Tibial nerve (tissue), 4 donors: ENCODE results near the gene BCL2. TPM values are rescaled to one million over a fixed set of nuclear protein-coding genes. Genes with fewer than 3 reads are reported as not detected.
A peak's percentile ranks its signal among the peaks of the same experiment; 100 is the strongest.

Experiments
- DNase-seq, 2 donors: peaks; one replicate each; pipeline ENCODE4 v3.0.0-alpha.2; 2019; ENCODE audit warnings: low spot score in 2 of 2
- H3K27ac ChIP-seq, 4 donors: fragments of 200-600 bp; sonication (generic) in 3 of 4; one replicate each; pipeline ENCODE4 v1.5.1; 2017 to 2019; ENCODE audit warnings: mild to moderate bottlenecking in 1 of 4
- H3K27me3 ChIP-seq, 2 donors: fragments of 200-600 bp; sonication (generic) in 1 of 2; one replicate each; pipeline versions ENCODE4 v1.5.1 to v1.6.0; 2017 to 2019
- H3K36me3 ChIP-seq, 3 donors: fragments of 200-600 bp; sonication (generic); one replicate each; pipeline ENCODE4 v1.5.1; 2018 to 2019
- H3K4me1 ChIP-seq, 4 donors: fragments of 200-600 bp; sonication (generic) in 3 of 4; one replicate each; pipeline ENCODE4 v1.5.1; 2017 to 2019
- H3K4me3 ChIP-seq, 4 donors: fragments of 200-600 bp; sonication (generic) in 3 of 4; one replicate each; pipeline ENCODE4 v1.5.1; 2017 to 2019; ENCODE audit warnings: mild to moderate bottlenecking in 1 of 4, moderate library complexity in 1 of 4
- H3K9me3 ChIP-seq, 4 donors: fragments of 200-600 bp; sonication (generic) in 3 of 4; one replicate each; pipeline ENCODE4 v1.5.1; 2017 to 2019
- EP300 ChIP-seq, 2 donors: sonication (generic); formaldehyde crosslinking; IDR thresholded peaks; one replicate each; pipeline ENCODE4 v1.6.1; 2017; ENCODE audit warnings: antibody characterized with exemption in 2 of 2, mild to moderate bottlenecking in 1 of 2
- POLR2A ChIP-seq, 2 donors: fragments of 450-650 bp; IDR thresholded peaks; one replicate each; pipeline ENCODE4 v1.6.1; 2017; ENCODE audit warnings: antibody characterized with exemption in 2 of 2, mild to moderate bottlenecking in 2 of 2, moderate library complexity in 2 of 2
- WGBS, 2 donors: methylation state at CpG; one replicate each; pipeline ENCODE4 v1.1.5; 2018; 5-methylcytosine and 5-hydroxymethylcytosine counted together
- total RNA-seq, 4 donors: library from RNA; depleted of rRNA; stranded (reverse); fragments of >200 nt; gene quantifications; one replicate each; pipeline ENCODE4 v1.1.0, GENCODE V29; 2016
- TF ChIP-seq, protein P1 (sequence below), 5 experiments: fragments of 200-600 bp in 3 of 5; fragments of 450-650 bp in 2 of 5; sonication (generic) in 3 of 5; IDR thresholded peaks; one replicate each; pipeline ENCODE4 v1.5.1; 2016 to 2019; ENCODE audit warnings: antibody characterized with exemption in 5 of 5, mild to moderate bottlenecking in 3 of 5, moderate library complexity in 2 of 5

BCL2 gene
- total RNA-seq, 4 donors from 2014 or later: 54.7 to 79.1 (median 67.0) TPM

DNA sequence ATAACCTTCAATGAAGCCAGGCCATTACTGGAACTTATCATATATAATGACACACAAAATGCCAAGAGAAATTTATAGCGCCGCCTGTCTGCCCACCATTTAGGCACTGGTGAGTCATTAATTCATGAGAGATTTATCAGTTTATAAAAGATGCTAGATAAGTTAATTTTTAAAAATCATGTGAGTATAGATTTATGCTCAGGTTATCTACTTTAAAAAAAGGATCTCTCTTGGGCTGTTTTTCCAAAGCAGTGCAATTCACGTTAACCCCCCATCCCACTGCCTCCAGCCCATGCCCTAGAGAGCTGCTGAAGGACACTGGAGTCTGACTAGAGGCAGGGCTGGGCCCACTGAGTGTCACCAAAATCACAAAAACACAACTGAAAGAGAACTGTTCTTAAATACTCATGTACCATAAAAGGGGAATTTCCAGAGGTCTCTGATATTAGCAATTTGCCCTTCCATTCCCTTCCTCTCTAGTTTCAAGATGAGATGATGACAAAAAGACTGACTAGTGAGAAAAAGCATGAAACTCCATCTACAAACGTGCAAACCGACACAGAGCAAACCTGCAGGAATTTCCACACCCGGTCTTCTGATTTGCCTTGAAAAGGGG lies 160.8 kb downstream of the BCL2 start:
- TF ChIP-seq POLR2A (IDR thresholded peaks at IDR 0.05): no peak
- TF ChIP-seq, protein P1, sequence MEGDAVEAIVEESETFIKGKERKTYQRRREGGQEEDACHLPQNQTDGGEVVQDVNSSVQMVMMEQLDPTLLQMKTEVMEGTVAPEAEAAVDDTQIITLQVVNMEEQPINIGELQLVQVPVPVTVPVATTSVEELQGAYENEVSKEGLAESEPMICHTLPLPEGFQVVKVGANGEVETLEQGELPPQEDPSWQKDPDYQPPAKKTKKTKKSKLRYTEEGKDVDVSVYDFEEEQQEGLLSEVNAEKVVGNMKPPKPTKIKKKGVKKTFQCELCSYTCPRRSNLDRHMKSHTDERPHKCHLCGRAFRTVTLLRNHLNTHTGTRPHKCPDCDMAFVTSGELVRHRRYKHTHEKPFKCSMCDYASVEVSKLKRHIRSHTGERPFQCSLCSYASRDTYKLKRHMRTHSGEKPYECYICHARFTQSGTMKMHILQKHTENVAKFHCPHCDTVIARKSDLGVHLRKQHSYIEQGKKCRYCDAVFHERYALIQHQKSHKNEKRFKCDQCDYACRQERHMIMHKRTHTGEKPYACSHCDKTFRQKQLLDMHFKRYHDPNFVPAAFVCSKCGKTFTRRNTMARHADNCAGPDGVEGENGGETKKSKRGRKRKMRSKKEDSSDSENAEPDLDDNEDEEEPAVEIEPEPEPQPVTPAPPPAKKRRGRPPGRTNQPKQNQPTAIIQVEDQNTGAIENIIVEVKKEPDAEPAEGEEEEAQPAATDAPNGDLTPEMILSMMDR (IDR thresholded peaks at IDR 0.05): no peak
- no peak for TF ChIP-seq EP300 (IDR thresholded peaks at IDR 0.05)
- WGBS, 2 donors: 81 to 82% methylated on average over 6 of the region's 6 CpGs
- Histone ChIP-seq H3K4me3 (no peak overlapping the region), H3K27ac (peak overlapping the region in 3 of 4 donors; percentile 39 to 81 (median 80)), H3K36me3 (no peaks in the 10 kb centered on the region), H3K9me3 (no peaks in the 10 kb centered on the region), H3K27me3 (no peaks in the 10 kb centered on the region), H3K4me1 (peaks cover 0 to 90% (median 66%) of the 10 kb centered on the region in 4 donors)
- no peak for DNase-seq

DNA sequence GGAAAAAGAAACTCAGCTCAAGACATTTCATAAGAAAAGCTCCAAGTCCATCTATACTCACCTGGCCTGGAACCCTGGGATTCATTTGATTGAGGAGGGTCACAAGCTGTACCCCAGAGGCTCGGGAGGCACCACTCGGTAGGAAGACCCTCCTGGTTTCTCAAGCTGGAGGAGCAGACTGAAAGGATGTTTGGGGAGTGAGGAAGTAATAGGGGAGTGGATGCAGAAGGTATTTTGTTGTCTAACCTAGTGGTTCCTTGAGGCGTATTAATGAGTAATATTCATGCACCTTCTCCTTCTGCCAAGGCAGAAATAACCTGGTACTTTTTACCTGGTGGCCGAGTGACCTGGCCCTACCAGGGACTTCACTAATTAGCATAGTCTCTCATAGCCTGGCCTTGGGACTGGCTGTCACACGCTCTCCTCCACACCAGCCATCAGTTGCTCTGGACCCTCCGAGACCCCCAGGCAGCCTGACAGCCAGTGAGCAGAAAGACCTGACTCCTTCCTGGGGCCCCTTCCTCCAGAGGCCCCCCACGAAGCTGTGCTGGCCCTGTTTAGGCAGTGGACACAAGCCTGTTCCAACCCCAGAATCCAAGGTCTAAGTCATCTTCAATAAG lies 161.4 kb downstream of the BCL2 start:
- no peaks in the 10 kb centered on the region for H3K27me3 ChIP-seq
- DNase-seq: no peak
- 72 to 76% methylated on average over 7 of the region's 7 CpGs for WGBS, 2 donors
- H3K27ac ChIP-seq: peak overlapping the region in 2 of 4 donors; percentile 39 to 48
- H3K4me3 ChIP-seq: peak overlapping the region in 1 of 4 donors; percentile 2
- H3K36me3 ChIP-seq: no peaks in the 10 kb centered on the region
- H3K4me1 ChIP-seq: peaks cover 0 to 85% (median 63%) of the 10 kb centered on the region in 4 donors
- no peak for TF ChIP-seq POLR2A (IDR thresholded peaks at IDR 0.05)
- TF ChIP-seq, protein P1 (IDR thresholded peaks at IDR 0.05): no peak
- no peaks in the 10 kb centered on the region for H3K9me3 ChIP-seq

DNA sequence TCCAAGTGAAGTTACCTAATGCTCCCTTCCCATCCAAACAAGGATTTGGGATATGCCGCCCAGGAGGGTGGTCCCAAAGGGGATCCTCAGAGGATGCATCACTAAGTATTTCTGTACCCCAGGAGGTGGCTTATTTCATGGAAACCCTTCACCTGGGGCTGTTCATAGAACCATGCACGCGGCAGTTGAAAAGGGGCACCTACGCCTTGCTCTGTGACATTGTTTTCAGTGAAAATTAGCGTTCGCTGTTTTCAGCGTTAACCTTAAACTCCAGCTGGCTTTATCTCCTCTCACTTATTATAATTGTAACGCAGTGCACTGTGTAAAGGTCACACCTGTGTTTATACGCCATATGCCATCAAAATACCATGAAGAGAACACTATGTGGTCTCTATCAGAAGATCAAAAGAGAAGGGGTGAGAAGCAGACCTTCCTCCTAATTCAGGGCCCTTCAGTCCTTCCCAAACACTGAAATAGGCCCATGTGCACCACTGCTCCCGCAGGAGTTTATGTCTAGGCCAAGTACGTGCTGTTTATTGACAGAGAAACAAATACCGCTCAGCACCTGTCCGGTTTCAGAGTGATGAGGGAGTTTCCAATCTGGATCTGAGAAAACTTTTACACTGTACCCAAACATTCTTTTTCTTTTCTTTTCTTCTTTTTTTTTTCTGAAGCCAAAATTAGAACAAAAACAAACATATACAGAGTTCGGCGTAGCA lies 162.1 kb downstream of the BCL2 start:
- no peaks in the 10 kb centered on the region for H3K36me3 ChIP-seq
- H3K4me1 ChIP-seq: peaks cover 0 to 83% (median 58%) of the 10 kb centered on the region in 4 donors
- H3K27me3 ChIP-seq: no peaks in the 10 kb centered on the region
- no peak for TF ChIP-seq POLR2A (IDR thresholded peaks at IDR 0.05)
- no peak for TF ChIP-seq EP300 (IDR thresholded peaks at IDR 0.05)
- no peak for DNase-seq
- H3K4me3 ChIP-seq: peak overlapping the region in 1 of 4 donors; percentile 2
- WGBS, 2 donors: 80 to 88% methylated on average over 15 of the region's 15 CpGs
- peak overlapping the region in 3 of 4 donors; percentile 37 to 48 (median 39) for H3K27ac ChIP-seq
- H3K9me3 ChIP-seq: no peaks in the 10 kb centered on the region

DNA sequence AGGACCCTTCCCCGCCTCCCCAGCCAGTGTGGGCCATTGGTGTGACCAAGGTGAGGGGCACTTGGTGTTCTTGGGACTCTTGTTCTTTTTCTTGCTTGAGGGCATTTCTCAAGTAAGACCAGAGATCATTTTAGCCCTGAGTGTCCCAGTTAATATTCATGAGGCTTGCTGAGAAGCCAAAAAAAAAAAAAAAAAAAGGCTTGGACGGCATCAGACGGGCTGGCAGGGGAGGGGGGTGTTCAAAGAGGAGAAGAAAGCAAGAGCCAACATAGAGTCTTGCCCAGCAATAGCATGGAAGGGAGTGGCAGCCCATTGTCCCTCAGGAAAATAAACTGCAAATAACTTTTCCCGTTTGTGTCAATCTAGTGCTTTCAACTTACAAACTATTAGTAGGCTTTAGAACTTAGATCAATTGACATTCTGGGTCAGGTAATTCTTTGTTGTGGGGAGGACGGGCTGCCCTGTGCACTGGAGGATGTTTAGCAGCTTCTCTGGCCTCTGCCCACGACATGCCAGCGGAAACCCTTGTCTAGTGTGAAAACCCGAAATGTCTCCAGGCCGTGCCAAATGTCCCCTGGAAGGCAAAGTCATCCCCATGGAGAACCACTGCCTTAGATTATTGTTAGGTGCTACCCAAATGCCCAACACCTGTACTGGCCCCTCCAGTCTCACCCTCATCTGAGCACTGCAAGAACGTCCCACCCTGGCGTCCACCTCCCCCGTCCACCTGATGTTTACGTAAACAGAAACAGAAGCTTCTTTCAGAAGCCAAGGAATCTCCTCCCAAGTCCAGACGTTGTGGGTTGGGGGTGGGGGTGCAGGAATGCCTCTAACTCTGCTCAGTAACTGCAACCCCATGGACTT lies 163.4 kb downstream of the BCL2 start:
- Histone ChIP-seq H3K4me3 (peak overlapping the region in 1 of 4 donors; percentile 14), H3K27me3 (no peaks in the 10 kb centered on the region), H3K36me3 (no peaks in the 10 kb centered on the region), H3K27ac (peak overlapping the region in 3 of 4 donors; percentile 37 to 48 (median 39)), H3K4me1 (peaks cover 0 to 70% (median 47%) of the 10 kb centered on the region in 4 donors), H3K9me3 (no peaks in the 10 kb centered on the region)
- 49 to 63% methylated on average over 14 of the region's 14 CpGs for WGBS, 2 donors
- TF ChIP-seq POLR2A (IDR thresholded peaks at IDR 0.05): no peak
- TF ChIP-seq EP300 (IDR thresholded peaks at IDR 0.05): no peak
- TF ChIP-seq, protein P1 (IDR thresholded peaks at IDR 0.05): no peak
- no peak for DNase-seq
